A673 (cell line): ENCODE results near the gene TFF2. TPM values are rescaled to one million over a fixed set of nuclear protein-coding genes. Genes with fewer than 3 reads are reported as not detected.

Source experiments
- BruUV-seq: library from RNA; stranded (reverse); fragments of 400-500 nt; replicated peaks from 2 replicates; lab custom pipeline; 2021; lab: Mats Ljungman, UMichigan
- CTCF ChIA-PET: fragments of 300-600 bp; sonication (Branson Sonifier 250); formaldehyde crosslinking; loops from one replicate; lab custom pipeline; 2022; ENCODE audit warnings: antibody characterized with exemption; lab: Charles Lee
- POLR2A ChIA-PET: fragments of 300-600 bp; sonication (Branson Sonifier 250); formaldehyde crosslinking; loops from one replicate; lab custom pipeline; 2022; ENCODE audit warnings: antibody characterized with exemption; ENCODE audit not compliant: low non-redundant PET; lab: Charles Lee
- DNase-seq: peaks from one replicate; pipeline ENCODE4 v3.0.0-alpha.2; 2015; ENCODE audit warnings: low spot score
- H3K27ac ChIP-seq: fragments of 200-600 bp; sonication (generic); 2 replicates; pipeline ENCODE4 v1.5.1; 2016; ENCODE audit warnings: mixed run types, low read depth, mild to moderate bottlenecking, mixed read lengths, antibody characterized with exemption, low read length; ENCODE audit not compliant: poor library complexity, severe bottlenecking
- H3K27me3 ChIP-seq: fragments of 200-600 bp; sonication (generic); replicated peaks from 2 replicates; pipeline ENCODE4 v1.6.1; 2017; ENCODE audit warnings: mixed run types, low read depth, mild to moderate bottlenecking, mixed read lengths, antibody characterized with exemption, low read length; ENCODE audit not compliant: insufficient read depth, poor library complexity
- H3K36me3 ChIP-seq: fragments of 200-600 bp; sonication (generic); 2 replicates; pipeline ENCODE4 v1.6.1; 2016; ENCODE audit warnings: mixed run types, mild to moderate bottlenecking, mixed read lengths, antibody characterized with exemption, low read length; ENCODE audit not compliant: insufficient read depth, poor library complexity, severe bottlenecking
- H3K4me1 ChIP-seq: fragments of 200-600 bp; sonication (generic); 2 replicates; pipeline ENCODE4 v1.6.1; 2017; ENCODE audit warnings: mixed run types, mild to moderate bottlenecking, mixed read lengths, antibody characterized with exemption, low read length; ENCODE audit not compliant: insufficient read depth, poor library complexity, severe bottlenecking
- H3K4me3 ChIP-seq: fragments of 200-600 bp; sonication (generic); 2 replicates; pipeline ENCODE4 v1.5.1; 2016; ENCODE audit warnings: low read depth, mixed run types, mild to moderate bottlenecking, mixed read lengths, low read length; ENCODE audit not compliant: poor library complexity, severe bottlenecking
- H3K9me3 ChIP-seq: fragments of 200-600 bp; sonication (generic); 2 replicates; pipeline ENCODE4 v1.6.1; 2016; ENCODE audit warnings: mixed run types, low read depth, mild to moderate bottlenecking, mixed read lengths, antibody characterized with exemption, low read length; ENCODE audit not compliant: poor library complexity, severe bottlenecking
- CTCF ChIP-seq: fragments of 300-800, 200-600 bp; sonication (generic); conservative IDR thresholded peaks from 2 replicates; pipeline ENCODE4 v1.5.1; 2017; ENCODE audit warnings: low read depth, mild to moderate bottlenecking, antibody characterized with exemption, low read length, moderate library complexity, mixed read lengths
- EZH2 ChIP-seq: fragments of 200-600 bp; sonication (generic); IDR thresholded peaks from 2 replicates; pipeline ENCODE4 v1.6.1; 2017; ENCODE audit warnings: borderline replicate concordance, low read depth, mild to moderate bottlenecking, mixed read lengths, antibody characterized with exemption, low read length; ENCODE audit not compliant: poor library complexity, severe bottlenecking
- intact Hi-C: fragments of 100-400 bp; cut with micrococcal nuclease; formaldehyde crosslinking; loops from one replicate; pipeline ENCODE4 v1.10.0; 2022; ENCODE audit not compliant: unreplicated experiment
- total RNA-seq: library from RNA; stranded (reverse); gene quantifications from 2 replicates; pipeline ENCODE4 v1.2.3, GENCODE V29; 2021

The TFF2 gene
- total RNA-seq, 1 experiment from 2014 or later, result not detected

- Histone ChIP-seq H3K4me1 (no peaks in the 10 kb centered on the region), H3K4me3 (no peak overlapping the region), H3K27me3 (no peaks in the 10 kb centered on the region), H3K27ac (no peak overlapping the region), H3K36me3 (no peaks in the 10 kb centered on the region), H3K9me3 (no peaks in the 10 kb centered on the region)
- ChIA-PET CTCF (no interaction called here), POLR2A (no interaction called here)
- DNase-seq, result no peak
- intact Hi-C loops, result no loop called here
- TF ChIP-seq EZH2 (no peak), CTCF (no peak)
- BruUV-seq, result no TSS peak
These were observed 27.6 kb upstream of the TFF2 start for GRCh38 chr21:42378418-42378817.

- no peak for DNase-seq
- Histone ChIP-seq H3K36me3 (no peaks in the 10 kb centered on the region), H3K27ac (no peak overlapping the region), H3K9me3 (no peaks in the 10 kb centered on the region), H3K4me1 (no peaks in the 10 kb centered on the region), H3K27me3 (no peaks in the 10 kb centered on the region), H3K4me3 (no peak overlapping the region)
- no TSS peak for BruUV-seq
- intact Hi-C loops, result no loop called here
- TF ChIP-seq CTCF (no peak), EZH2 (no peak)
- ChIA-PET CTCF (no interaction called here), POLR2A (no interaction called here)
These were observed 27.2 kb upstream of the TFF2 start for GRCh38 chr21:42377951-42378340.

GRCh38 chr21:42377211-42377950 lies 26.6 kb upstream of the TFF2 start:
- no peak overlapping the region for H3K27ac ChIP-seq
- no peaks in the 10 kb centered on the region for H3K27me3 ChIP-seq
- H3K4me3 ChIP-seq, result no peak overlapping the region
- intact Hi-C loops, result no loop called here
- BruUV-seq, result no TSS peak
- ChIA-PET CTCF (no interaction called here), POLR2A (no interaction called here)
- H3K4me1 ChIP-seq, result no peaks in the 10 kb centered on the region
- no peak for DNase-seq
- H3K36me3 ChIP-seq, result no peaks in the 10 kb centered on the region
- TF ChIP-seq CTCF (no peak), EZH2 (no peak)
- no peaks in the 10 kb centered on the region for H3K9me3 ChIP-seq
